H9 (cell line): ENCODE results near the gene MYH14. TPM values are rescaled to one million over a fixed set of nuclear protein-coding genes. Genes with fewer than 3 reads are reported as not detected.

Source experiments
- DNase-seq: peaks from one replicate; pipeline ENCODE4 v3.0.0-alpha.2; 2017
- H2AFZ ChIP-seq: one replicate; pipeline ENCODE4 v1.6.1; 2013; ENCODE audit warnings: mild to moderate bottlenecking, low read length, control low read depth, moderate library complexity
- H2AK5ac ChIP-seq: 2 replicates; pipeline ENCODE4 v1.6.1; 2013; ENCODE audit warnings: low read length, control low read depth, mixed read lengths; ENCODE audit not compliant: insufficient read length
- H2BK120ac ChIP-seq: one replicate; pipeline ENCODE4 v1.6.1; 2013; ENCODE audit warnings: low read depth, mild to moderate bottlenecking, low read length, control low read depth, inconsistent platforms; ENCODE audit not compliant: poor library complexity, severe bottlenecking
- H2BK12ac ChIP-seq: 2 replicates; pipeline ENCODE4 v1.6.1; 2013; ENCODE audit warnings: low read length, control low read depth, mixed read lengths, low read depth; ENCODE audit not compliant: insufficient read length
- H2BK15ac ChIP-seq: 2 replicates; pipeline ENCODE4 v1.6.1; 2013; ENCODE audit warnings: low read depth, low read length, control low read depth
- H2BK20ac ChIP-seq: one replicate; pipeline ENCODE4 v1.6.1; 2013; ENCODE audit warnings: low read depth, mild to moderate bottlenecking, low read length, control low read depth, inconsistent platforms; ENCODE audit not compliant: poor library complexity, severe bottlenecking
- H2BK5ac ChIP-seq: 2 replicates; pipeline ENCODE4 v1.6.1; 2013; ENCODE audit warnings: low read length, control low read depth, mixed read lengths; ENCODE audit not compliant: insufficient read length
- H3K14ac ChIP-seq: 2 replicates; pipeline ENCODE4 v1.6.1; 2013; ENCODE audit warnings: low read length, control low read depth; ENCODE audit not compliant: insufficient read depth
- H3K18ac ChIP-seq: 2 replicates; pipeline ENCODE4 v1.6.1; 2013; ENCODE audit warnings: low read depth, mild to moderate bottlenecking, mixed read lengths, low read length, control low read depth; ENCODE audit not compliant: insufficient read length
- H3K23ac ChIP-seq: 2 replicates; pipeline ENCODE4 v1.6.1; 2013; ENCODE audit warnings: low read length, control low read depth, mixed read lengths, low read depth; ENCODE audit not compliant: insufficient read length
- H3K23me2 ChIP-seq: 2 replicates; pipeline ENCODE4 v1.6.1; 2013; ENCODE audit warnings: low read depth, mild to moderate bottlenecking, mixed read lengths, low read length, control low read depth; ENCODE audit not compliant: insufficient read length, poor library complexity, severe bottlenecking
- H3K27ac ChIP-seq: 2 replicates; pipeline ENCODE4 v1.5.1; 2013; ENCODE audit warnings: low read length, control low read depth, mixed read lengths, low read depth; ENCODE audit not compliant: insufficient read length
- H3K27me3 ChIP-seq: 2 replicates; pipeline ENCODE4 v1.6.1; 2013; ENCODE audit warnings: low read length, control low read depth, inconsistent platforms; ENCODE audit not compliant: insufficient read depth
- H3K4ac ChIP-seq: 2 replicates; pipeline ENCODE4 v1.6.1; 2013; ENCODE audit warnings: low read depth, mild to moderate bottlenecking, control low read depth, inconsistent platforms, low read length, moderate library complexity
- H3K4me1 ChIP-seq: 2 replicates; pipeline ENCODE4 v1.6.1; 2013; ENCODE audit warnings: low read length, control low read depth, inconsistent platforms; ENCODE audit not compliant: insufficient read depth
- H3K4me2 ChIP-seq: 2 replicates; pipeline ENCODE4 v1.6.1; 2013; ENCODE audit warnings: low read length, control low read depth, mixed read lengths; ENCODE audit not compliant: insufficient read length, insufficient read depth
- H3K56ac ChIP-seq: 2 replicates; pipeline ENCODE4 v1.6.1; 2013; ENCODE audit warnings: low read depth, mild to moderate bottlenecking, mixed read lengths, low read length, control low read depth; ENCODE audit not compliant: insufficient read length
- H3K79me1 ChIP-seq: 2 replicates; pipeline ENCODE4 v1.6.1; 2013; ENCODE audit warnings: low read depth, mild to moderate bottlenecking, moderate library complexity, low read length, control low read depth, inconsistent platforms; ENCODE audit not compliant: insufficient read depth, poor library complexity, severe bottlenecking
- H3K79me2 ChIP-seq: 2 replicates; pipeline ENCODE4 v1.6.1; 2013; ENCODE audit warnings: low read length, control low read depth, inconsistent platforms; ENCODE audit not compliant: insufficient read depth
- H3K9ac ChIP-seq: 2 replicates; pipeline ENCODE4 v1.6.1; 2013; ENCODE audit warnings: low read length, control low read depth, mixed read lengths; ENCODE audit not compliant: insufficient read length; ENCODE audit errors: extremely low read depth
- H3K9me3 ChIP-seq: one replicate; pipeline ENCODE4 v1.6.1; 2013; ENCODE audit warnings: low read depth, low read length, inconsistent platforms; ENCODE audit not compliant: control insufficient read depth
- H3T11ph ChIP-seq: one replicate; pipeline ENCODE4 v1.6.1; 2013; ENCODE audit warnings: mild to moderate bottlenecking, low read length, control low read depth, inconsistent platforms
- H4K20me1 ChIP-seq: one replicate; pipeline ENCODE4 v1.6.1; 2013; ENCODE audit not compliant: control insufficient read depth, insufficient read length, insufficient read depth
- H4K5ac ChIP-seq: 2 replicates; pipeline ENCODE4 v1.6.1; 2013; ENCODE audit warnings: low read depth, mild to moderate bottlenecking, mixed read lengths, low read length, control low read depth; ENCODE audit not compliant: insufficient read length
- H4K8ac ChIP-seq: replicated peaks from 2 replicates; pipeline ENCODE4 v1.6.1; 2013; ENCODE audit warnings: low read length, control low read depth, mixed read lengths, low read depth; ENCODE audit not compliant: insufficient read length
- H4K91ac ChIP-seq: 2 replicates; pipeline ENCODE4 v1.6.1; 2013; ENCODE audit warnings: low read depth, mild to moderate bottlenecking, moderate library complexity, mixed read lengths, low read length, control low read depth; ENCODE audit not compliant: insufficient read length
- H3K27ac Mint-ChIP-seq, 3 experiments: 2 replicates in 2 of 3; 3 replicates in 1 of 3; pipeline ENCODE4 v1.8.0; 2020 to 2021; ENCODE audit warnings: mixed read lengths in 3 of 3, mild to moderate bottlenecking in 1 of 3, moderate library complexity in 1 of 3
- H3K27me3 Mint-ChIP-seq: 2 replicates; pipeline ENCODE4 v1.8.0; 2021; ENCODE audit warnings: low read depth, mild to moderate bottlenecking, moderate library complexity, mixed read lengths
- H3K36me3 Mint-ChIP-seq, 3 experiments: 2 replicates in 2 of 3; 3 replicates in 1 of 3; pipeline ENCODE4 v1.8.0; 2020 to 2021; ENCODE audit warnings: low read depth in 3 of 3, mixed read lengths in 3 of 3; ENCODE audit not compliant: insufficient read depth in 1 of 3
- H3K4me1 Mint-ChIP-seq, 2 experiments: 2 replicates each; pipeline ENCODE4 v1.8.0; 2020; ENCODE audit warnings: mixed read lengths in 2 of 2
- H3K4me3 Mint-ChIP-seq, 2 experiments: 2 replicates in 1 of 2; 3 replicates in 1 of 2; pipeline ENCODE4 v1.8.0; 2020 to 2021; ENCODE audit warnings: mild to moderate bottlenecking in 2 of 2, mixed read lengths in 2 of 2, moderate library complexity in 1 of 2
- H3K9me3 Mint-ChIP-seq, 2 experiments: 2 replicates in 1 of 2; 3 replicates in 1 of 2; pipeline ENCODE4 v1.8.0; 2020; ENCODE audit warnings: mild to moderate bottlenecking in 2 of 2, mixed read lengths in 2 of 2, moderate library complexity in 1 of 2
- WGBS: extraction: QIAGEN DNeasy Blood & Tissue Kit; methylation state at CpG from one replicate; pipeline ENCODE4 v1.1.7; 2013; ENCODE audit warnings: missing lambda C conversion rate, low lambda C conversion rate, mixed read lengths; ENCODE audit not compliant: insufficient read length; ENCODE audit errors: extremely low coverage; 5-methylcytosine and 5-hydroxymethylcytosine counted together
- total RNA-seq: library from RNA; stranded (reverse); gene quantifications from 2 replicates; pipeline ENCODE4 v1.2.1, GENCODE V29; 2021
- TF ChIP-seq, protein P1 (sequence below): fragments of 200-600 bp; sonication (generic); conservative IDR thresholded peaks from 3 replicates; pipeline ENCODE4 v1.8.0; 2021; ENCODE audit warnings: antibody characterized with exemption, mild to moderate bottlenecking

MYH14 gene
- total RNA-seq, 1 experiment from 2014 or later: 27.7 TPM

DNA sequence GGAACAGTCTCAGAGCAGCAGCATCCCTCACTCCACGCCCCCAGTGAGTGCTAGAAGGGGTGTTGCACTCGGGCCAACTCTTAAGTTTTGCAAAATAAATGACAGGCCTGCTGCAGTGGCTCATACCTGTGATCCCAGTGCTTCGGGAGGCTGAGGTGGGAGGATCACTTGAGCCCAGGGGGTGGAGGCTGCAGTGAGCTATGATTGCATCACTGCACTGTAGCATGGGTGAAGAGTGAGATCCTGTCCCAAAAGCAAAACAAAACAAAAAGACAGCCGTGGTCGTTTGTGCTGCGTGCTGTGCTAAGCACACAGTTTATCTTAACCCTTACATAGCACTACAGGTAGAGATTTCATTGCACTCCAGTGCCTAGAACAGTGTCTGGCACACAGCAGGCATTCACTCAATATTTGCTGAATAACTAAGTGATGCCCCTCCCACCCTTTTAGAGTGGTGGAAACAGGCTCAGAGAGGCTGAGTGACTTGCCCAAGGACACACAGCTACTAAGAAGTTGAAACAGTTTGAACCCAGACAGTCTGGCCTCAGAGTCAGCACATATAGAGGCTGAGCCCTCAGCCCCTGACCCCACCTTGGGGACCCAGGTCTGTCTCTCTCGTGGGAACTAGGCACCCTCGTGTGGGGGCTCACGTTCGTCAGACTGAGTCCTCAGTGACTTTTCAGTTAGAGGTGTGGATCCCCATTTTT is 107.5 kb downstream of the MYH14 start:
- Histone ChIP-seq H4K8ac (no peak overlapping the region), H4K5ac (no peak overlapping the region), H4K20me1 (no peaks in the 10 kb centered on the region), H3K79me1 (no peaks in the 10 kb centered on the region), H2AK5ac (no peak overlapping the region), H2BK5ac (no peak overlapping the region), H3K14ac (no peak overlapping the region), H3T11ph (no peak overlapping the region), H2BK15ac (no peak overlapping the region), H3K4me2 (no peak overlapping the region), H3K56ac (no peak overlapping the region), H2AFZ (no peak overlapping the region), H2BK12ac (no peak overlapping the region), H3K23ac (no peak overlapping the region), H3K4me1 (no peaks in the 10 kb centered on the region), H3K9ac (no peak overlapping the region), H3K18ac (no peak overlapping the region), H3K23me2 (peaks cover 24% of the 10 kb centered on the region), H3K27me3 (no peaks in the 10 kb centered on the region), H2BK20ac (no peak overlapping the region), H3K9me3 (no peaks in the 10 kb centered on the region), H2BK120ac (no peak overlapping the region), H3K79me2 (no peaks in the 10 kb centered on the region), H3K27ac (no peak overlapping the region), H3K4ac (no peak overlapping the region), H4K91ac (no peak overlapping the region)
- Mint-ChIP-seq H3K27ac (no peak overlapping the region), H3K27me3 (peaks cover 28% of the 10 kb centered on the region), H3K9me3 (no peaks in the 10 kb centered on the region; a peak in 1 of 5 replicates), H3K4me1 (peaks cover 19 to 38% of the 10 kb centered on the region in 2 experiments), H3K4me3 (peak overlapping the region; percentile 7 to 59; a peak in 3 of 5 replicates), H3K36me3 (peaks cover 0 to 7% (median 0%) of the 10 kb centered on the region in 3 experiments; a peak in 3 of 7 replicates)
- TF ChIP-seq, protein P1, sequence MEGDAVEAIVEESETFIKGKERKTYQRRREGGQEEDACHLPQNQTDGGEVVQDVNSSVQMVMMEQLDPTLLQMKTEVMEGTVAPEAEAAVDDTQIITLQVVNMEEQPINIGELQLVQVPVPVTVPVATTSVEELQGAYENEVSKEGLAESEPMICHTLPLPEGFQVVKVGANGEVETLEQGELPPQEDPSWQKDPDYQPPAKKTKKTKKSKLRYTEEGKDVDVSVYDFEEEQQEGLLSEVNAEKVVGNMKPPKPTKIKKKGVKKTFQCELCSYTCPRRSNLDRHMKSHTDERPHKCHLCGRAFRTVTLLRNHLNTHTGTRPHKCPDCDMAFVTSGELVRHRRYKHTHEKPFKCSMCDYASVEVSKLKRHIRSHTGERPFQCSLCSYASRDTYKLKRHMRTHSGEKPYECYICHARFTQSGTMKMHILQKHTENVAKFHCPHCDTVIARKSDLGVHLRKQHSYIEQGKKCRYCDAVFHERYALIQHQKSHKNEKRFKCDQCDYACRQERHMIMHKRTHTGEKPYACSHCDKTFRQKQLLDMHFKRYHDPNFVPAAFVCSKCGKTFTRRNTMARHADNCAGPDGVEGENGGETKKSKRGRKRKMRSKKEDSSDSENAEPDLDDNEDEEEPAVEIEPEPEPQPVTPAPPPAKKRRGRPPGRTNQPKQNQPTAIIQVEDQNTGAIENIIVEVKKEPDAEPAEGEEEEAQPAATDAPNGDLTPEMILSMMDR: no peak
- DNase-seq: no peak
- no CpG with 5 or more reads among the region's 10 CpGs for WGBS
